Myocyte (in vitro differentiated cells): ENCODE measurements around the gene PHF12. TPM values are rescaled to one million over a fixed set of nuclear protein-coding genes. Genes with fewer than 3 reads are reported as not detected.

Source experiments
- DNase-seq: peaks from one replicate; pipeline ENCODE4 v3.0.0-alpha.2; 2012; ENCODE audit warnings: low read depth
- total RNA-seq: library from RNA; depleted of rRNA; stranded (reverse); fragments of >200 nt; gene quantifications from 2 replicates; pipeline ENCODE4 v1.2.3, GENCODE V29; 2014

Gene PHF12
- total RNA-seq, 1 donor from 2014 or later = 18.5 TPM

DNA sequence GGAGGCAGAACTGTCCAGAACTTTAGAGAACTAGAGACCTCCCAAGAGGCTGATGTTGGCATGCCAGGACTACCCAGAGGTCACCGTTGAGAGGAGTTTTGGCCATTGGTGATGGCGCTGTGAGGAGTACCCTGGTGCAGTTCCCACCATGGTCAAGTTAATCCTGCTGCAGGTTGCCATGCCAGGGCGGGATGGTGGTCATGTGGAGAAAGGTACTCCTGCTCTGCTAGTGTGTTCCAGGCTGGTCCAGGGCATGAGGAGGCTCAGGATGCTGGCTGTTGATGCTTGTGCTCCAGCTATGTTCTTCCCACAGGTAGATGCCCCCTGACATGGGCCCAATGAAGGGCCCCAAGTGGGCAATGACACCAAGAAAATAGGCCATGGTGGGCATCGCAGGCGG is 4.1 kb upstream of the PHF12 start:
- no peak for DNase-seq

DNA sequence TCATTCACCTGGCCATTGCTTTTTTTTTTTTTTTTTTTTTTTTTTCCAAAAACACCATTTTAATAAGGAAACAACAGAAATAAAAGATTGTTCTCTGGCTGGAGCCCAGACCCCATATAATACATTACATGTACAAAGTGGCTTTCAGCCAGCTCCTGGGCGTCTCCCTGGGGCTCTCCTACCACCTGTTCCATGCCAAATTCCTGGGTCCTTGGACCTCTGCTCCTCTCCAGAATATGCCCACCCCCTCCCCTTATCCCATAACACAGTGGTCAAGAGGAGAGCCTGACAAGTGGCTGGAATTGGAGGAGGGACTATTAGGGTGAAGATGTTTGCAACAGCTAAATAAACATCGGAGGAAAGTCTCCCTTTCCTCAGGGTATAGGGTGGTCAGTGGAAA is 3.6 kb upstream of the PHF12 start:
- DNase-seq = peak; percentile 53

DNA sequence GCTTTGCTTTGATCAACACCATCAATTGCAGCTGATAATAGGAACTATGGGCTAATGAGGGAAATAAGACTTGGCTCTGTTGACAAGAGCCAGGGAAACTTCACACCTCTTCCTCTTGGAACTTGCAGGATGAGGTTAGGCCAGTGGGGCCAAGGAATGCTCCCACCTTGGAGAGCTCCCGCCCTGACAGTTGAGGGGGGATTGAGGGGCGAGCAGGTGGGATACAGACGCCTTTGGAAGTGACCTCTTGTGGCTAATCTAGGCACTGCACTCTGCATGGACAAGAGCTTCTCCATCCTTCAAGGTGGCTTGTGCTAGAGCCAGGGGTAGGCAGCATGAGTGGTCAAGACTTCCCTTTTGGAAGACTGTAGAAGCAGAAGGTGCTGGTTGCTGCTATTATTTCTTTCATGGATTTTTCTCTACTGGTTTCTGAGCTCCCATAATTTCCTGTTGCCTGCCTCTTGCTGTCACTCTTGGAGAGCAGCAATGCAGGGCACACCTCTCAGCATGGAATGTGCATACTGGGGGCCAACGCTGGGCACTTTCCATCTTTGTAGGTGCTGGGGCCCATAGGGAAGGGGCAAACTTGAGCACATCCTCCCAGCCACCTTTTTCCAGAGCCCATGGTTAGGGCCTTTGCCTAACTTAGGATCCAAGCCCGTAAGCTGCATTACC is 2.3 kb upstream of the PHF12 start:
- DNase-seq = peak; percentile 51

DNA sequence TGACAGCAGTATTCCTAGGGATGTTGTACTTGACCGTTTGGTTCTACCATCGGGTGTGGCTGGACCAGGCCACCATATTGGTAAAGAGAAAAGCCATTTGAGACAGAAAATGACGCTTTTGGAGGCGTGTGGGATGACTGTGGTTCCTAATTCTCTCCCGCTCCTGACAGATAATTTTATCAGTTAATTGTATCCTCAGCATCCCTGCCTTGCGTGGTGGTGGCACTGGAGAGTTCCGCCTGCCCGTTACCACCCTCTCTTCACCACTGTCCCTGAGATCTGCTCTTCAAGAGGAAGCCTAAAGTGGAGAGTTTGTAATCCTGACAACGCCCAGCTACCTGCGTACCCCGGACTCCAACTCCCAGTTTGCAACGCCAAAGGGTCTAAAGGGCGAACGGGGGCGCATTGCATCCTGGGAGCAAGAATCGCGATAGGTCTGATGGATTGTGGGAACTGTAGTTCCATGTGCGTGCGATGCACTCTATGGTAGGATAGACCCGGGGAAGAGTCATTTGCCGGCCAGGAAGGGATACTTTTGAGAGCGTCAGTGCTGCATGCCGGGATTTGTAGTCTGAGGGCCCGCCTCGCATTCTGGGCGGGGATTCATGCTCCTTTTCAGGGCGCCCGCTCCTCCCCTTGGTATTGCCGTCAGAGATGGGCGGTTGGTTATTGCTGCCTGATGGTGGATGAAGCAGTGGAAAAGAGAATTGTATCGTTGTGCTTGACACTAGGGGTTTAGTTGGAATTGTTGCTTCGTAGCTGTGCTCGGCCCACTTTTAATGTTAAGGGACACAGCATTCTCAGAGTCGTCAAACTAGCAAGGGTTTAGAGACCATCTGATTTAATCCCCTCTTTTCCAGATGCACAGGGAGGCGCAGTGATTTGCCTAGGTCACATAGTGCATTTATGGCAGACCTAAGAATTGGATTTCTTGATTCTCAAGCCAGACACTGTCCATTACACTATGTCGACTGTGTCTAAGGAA is 965 bp upstream of the PHF12 start:
- DNase-seq = peak; percentile 100

DNA sequence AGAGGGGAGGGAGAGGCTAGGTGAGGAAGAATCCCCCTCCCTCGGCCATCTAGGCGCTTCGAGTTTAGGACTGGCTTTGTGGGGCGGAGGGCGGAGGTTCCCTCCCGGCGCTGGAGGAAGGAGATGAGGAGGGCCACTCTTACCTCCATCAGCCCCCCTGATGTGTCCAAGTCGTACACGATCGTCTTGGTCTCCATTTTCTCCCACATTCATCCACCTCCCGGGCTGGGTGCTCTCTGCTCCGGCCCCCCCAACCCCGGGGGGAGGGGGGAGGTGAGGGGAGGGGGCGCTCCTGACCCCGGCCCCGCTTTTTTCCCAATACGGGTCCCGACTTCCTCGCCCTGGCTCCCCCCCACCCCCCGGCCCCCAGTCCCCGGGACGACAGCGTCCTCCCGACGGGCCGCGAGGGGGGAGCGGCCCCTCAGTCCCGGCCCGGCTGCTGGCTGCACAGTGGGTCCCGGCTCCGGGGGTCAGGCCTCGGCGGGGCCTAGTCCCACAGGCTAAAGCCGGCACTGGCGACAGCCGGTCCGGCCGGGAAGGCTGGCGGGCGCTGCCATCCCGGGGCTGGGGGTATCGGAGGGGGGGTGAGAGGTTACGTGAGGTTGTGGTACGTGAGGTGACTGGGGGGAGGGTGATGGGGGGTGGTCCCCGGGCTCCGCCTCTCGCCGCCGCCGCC is 428 bp downstream of the PHF12 start:
- no peak for DNase-seq

DNA sequence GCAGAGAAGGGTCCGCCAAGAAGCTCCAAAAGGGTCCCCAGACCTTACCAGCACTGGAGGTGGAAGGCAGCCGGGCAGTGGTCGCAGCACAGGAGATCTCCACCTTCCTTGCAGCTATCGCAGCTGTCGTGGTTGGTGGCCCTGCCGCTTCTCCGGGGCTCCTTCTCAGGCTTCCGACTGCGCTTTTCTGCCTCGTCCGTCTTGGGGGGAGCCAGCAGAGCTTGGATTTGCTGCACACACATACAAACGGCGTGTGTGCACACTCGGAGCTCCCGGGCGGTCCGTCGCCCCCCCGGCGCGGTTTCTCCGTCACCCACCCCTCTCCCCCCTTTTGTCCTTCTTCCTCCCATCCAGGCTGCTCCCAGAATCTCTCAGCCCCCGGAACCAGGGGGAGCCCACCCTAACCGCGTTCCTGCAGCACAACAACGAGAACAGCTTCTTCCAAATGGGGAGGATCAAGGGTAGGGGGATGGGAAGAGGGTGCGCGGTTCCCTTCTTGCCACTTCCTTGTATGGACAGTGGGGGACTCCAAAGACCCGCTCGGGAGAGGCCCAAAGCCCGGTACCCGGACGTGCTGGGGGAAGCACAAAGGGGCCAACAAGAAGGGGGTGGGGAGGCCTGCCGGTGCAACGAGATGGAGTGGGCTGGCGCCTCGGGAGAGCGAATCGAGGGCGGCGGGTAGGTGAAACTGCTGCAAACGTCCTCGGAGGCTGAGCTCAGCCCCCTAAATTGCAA is 1.1 kb downstream of the PHF12 start:
- DNase-seq = peak; percentile 56

DNA sequence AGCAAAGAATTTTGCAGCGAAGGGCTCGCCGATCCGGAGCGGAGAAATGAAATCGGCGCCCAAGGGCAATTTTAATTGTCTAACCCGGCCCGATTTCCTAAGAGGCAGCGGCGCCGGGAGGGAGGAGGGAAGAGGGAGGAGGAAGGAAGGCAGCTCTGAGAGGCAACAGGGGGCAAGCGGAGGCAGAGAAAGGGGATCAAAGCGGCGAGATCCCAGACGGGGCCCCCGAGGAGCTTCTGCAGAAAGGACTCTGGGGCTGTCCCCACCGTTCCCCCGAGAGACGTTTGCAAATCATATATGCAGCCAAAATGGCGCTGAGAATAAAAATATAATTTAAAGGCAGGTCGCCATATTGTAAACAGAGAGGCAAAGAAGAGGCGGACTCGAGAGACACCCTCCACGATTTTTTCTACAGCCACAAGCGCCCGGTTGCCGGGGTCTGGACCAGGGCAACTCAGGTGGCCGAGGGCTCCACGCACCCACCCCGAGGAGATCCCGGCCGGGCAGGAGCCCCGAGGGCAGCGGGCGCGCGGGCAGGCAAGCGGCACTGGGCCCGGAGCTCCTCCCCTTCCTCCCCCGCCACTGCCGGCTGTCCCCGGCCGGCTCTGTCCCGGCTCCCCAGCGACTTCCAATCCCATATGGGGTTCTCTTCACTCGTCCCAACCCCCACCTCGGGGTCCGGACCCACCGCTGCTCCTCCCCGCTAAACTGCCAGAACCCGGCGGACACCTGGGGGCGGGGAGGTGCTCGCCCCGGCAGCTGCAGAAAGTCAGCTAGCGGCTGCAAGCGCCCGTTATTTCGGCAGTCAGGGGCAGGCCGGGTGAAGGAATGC is 1.9 kb downstream of the PHF12 start:
- peak; percentile 61 for DNase-seq

- no peak for DNase-seq
Observed at GRCh38 chr17:28948873-28949184, 2.5 kb downstream of the PHF12 start.

DNA sequence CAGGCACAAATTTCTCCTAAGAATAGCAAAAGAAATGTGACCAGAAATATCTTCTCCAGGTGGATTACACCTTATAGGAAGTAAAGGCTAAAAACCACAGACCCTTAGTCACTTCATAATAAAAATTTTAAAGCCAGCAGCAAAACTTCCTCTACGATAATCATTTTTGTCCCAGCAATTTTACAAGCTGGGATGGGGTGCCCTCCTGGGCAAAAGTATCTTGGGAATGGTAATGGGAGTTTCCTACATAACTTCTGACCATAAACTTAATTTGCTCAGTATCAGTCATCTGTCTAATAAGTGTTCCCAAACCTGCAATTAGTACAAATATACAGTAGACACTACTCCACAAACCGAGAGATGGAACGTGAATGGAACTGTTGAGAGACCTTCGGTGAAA is 3.0 kb downstream of the PHF12 start:
- DNase-seq = no peak

GRCh38 chr17:28947639-28948038 is 3.7 kb downstream of the PHF12 start:
- DNase-seq = no peak

DNA sequence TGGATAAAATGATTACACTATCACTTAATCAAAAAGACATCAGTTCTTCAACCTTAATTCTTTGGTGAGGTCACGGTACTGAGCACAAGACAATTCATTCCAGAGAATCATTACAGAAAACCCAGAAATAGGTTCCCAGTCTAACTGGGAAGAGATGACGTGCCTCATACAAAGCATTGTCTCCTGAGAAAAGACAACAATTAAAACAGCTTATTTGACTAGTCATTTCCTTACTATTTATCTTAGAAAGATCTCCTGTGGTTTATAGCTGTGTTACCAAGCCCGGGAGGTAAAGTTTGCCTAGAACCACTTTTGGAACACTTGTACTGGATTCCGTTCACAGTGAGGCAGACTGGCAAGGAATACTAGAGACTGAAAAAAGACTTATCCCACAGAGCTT is 5.1 kb downstream of the PHF12 start:
- no peak for DNase-seq

GRCh38 chr17:28944862-28945741 is 6.2 kb downstream of the PHF12 start:
- no peak for DNase-seq

DNA sequence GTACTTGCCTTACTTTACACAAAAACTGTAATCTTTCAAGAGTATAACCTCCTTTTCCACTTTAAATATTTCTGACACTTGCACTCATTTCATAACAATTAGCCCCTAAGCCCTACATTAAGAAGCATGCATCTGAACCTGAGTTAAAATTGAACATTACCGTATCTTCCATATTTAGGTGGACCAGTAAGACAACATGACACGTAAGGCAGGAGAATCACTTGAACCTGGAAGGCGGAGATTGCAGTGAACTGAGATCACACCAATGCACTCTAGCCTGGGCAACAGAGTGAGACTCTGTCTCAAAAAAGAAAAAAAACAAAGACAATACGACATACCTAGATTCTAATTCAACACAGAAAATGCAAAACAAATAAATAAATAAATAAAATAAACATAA is 7.0 kb downstream of the PHF12 start:
- no peak for DNase-seq

DNA sequence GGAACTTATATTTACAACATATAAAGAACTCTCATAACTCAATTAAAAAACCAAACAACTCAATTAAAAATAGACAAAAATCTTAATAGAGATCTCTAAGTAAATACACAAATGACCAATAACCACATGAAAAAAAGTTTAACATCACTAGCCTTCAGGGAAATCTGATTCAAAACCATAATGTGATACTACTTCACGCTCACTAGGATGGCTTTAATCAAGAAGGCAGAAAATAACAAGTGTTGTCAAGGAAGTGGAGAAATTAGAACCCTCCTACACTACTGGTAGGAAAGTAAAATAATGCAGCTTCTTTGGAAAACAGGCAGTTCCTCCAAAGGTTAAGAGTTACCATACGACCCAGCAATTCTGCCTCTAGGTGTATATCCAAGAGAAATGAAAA is 8.4 kb downstream of the PHF12 start:
- DNase-seq = no peak

DNA sequence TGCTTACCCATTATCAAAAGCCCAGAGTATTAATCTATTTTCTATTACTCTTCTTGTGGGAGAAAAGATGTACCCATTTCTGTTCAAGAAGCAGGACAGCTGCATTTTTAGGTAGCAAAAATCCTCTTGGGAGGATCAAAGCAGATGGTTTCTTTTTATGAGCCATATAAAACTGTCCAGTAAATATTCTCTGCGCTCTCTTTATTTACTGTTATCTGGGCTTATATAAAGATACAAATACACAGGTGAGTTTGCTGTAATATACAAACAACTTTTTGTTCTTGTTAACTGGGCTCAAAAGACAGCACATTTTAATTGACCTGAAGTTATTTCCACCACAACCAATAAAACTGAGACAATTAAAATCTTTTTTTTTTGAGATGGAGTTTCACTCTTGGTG is 10.1 kb downstream of the PHF12 start:
- no peak for DNase-seq

GRCh38 chr17:28940675-28941074 is 10.6 kb downstream of the PHF12 start:
- DNase-seq = no peak

DNA sequence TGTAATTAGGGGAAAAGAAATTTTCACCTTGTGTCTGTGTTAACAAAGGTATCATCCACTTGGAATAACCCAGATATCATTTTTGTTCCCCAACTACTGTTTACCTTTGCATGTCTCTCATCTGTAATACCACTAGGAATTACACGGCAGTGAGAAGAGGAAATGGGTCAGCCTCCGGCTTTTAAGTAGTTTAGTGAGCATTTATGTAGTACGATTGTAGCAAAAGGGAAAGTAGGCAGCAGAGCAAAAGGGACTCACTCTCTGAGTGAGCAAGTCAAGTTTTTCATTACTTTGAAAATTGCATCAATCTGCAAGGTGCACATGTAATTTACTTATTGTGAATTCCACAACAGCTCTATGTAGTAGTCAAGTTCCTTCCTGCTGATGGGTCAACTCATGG is 11.2 kb downstream of the PHF12 start:
- no peak for DNase-seq

GRCh38 chr17:28938552-28938951 is 12.8 kb downstream of the PHF12 start:
- no peak for DNase-seq

DNA sequence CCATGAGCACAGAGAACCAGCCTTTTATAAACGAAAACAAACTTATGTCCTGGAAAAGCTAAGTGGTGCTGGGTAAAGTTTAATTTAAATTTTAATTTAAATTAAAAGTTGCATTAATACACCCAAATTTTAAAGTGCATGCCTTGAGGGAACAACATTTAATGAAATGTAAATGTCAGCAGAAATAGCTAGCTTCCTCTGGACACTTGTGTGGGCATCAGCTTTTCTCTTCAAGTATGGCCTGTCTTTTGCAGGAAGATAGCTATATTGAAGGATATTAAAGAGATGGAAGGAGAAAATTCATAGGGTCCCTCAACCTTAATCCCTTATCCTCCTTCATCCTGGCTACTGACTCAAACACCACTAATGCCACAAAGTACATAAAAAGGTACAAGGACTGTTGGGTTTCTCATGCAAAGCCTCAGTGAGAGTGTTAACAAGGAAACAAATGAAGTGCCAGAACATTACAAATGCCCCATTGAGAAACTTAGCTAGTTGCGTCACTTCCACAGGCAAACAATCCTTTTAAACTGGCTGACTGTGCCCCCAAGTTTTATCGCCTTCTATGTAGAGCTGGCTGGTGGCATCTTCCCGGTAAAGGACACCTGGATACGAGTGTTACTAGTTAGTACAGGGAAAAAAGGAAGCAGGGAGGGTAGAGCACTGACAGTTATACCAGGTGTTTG is 14.1 kb downstream of the PHF12 start:
- DNase-seq = no peak
